ENCODE results near the gene LRP10.
A peak's percentile ranks its signal among the peaks of the same experiment; 100 is the strongest.

LRP10 gene

DNA sequence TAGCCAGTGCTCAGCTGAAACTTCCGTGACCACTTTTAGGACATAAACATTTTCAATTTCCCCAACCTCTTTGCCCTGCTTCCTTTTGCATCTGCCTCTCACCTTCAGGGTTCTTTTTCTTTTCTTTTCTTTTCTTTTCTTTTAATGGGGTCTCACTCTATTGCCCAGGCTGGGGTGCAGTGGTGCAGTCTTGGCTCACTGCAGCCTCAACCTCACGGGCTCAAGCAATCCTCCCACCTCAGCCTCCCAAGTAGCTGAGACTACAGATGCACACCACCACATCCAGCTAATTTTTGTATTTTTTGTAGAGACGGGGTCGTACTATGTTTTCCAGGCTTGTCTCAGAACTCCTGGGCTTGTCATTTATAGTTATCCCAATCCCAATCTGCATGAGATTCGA, 4.7 kb upstream of the LRP10 start:
- no peak for DNase-seq

DNA sequence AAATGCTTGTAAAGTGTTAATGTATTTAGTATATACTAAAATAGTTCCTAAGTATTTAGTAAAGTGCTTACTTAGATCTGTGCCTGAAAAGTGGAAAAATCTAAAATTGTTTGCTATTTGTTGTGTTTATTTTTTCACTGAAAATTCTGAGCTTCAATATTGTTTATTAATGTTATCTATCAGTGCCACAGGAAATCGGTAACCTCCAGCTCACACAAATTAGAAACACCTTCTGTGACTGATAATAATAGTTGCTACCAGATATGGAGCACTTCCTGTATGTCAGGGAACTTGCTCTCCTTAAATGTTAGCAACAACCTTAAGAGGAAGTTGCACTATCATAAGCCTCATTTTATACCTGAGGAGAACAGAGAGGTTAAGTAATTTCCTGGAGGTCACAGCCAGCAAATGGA, 723 bp upstream of the LRP10 start:
- DNase-seq, result no peak

DNA sequence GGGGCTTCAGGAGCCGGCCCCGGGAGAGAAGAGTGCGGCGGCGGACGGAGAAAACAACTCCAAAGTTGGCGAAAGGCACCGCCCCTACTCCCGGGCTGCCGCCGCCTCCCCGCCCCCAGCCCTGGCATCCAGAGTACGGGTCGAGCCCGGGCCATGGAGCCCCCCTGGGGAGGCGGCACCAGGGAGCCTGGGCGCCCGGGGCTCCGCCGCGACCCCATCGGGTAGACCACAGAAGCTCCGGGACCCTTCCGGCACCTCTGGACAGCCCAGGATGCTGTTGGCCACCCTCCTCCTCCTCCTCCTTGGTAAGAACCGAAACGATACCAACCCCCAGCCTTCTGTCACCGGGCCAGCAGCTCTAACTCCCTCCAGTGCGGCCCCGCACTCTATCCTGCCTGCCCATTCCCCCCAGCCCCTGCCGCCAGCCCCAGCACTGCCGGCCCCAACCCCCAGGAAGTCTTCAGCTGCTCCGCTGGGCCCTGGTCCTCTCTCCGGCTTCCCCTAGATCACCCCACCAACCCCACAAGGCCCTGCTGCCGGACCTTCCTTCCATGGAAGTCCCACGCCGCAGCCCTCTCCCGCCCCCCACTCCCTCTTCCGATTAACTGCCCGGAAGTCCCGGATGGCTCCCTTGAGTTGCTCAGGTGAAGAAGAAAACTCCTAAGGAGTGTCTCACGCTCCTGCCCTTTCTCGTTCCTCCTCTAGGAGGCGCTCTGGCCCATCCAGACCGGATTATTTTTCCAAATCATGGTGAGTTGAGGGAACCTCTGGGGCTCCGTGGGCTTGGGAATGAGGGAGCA, 693 bp downstream of the LRP10 start:
- peak; percentile 88 for DNase-seq

DNA sequence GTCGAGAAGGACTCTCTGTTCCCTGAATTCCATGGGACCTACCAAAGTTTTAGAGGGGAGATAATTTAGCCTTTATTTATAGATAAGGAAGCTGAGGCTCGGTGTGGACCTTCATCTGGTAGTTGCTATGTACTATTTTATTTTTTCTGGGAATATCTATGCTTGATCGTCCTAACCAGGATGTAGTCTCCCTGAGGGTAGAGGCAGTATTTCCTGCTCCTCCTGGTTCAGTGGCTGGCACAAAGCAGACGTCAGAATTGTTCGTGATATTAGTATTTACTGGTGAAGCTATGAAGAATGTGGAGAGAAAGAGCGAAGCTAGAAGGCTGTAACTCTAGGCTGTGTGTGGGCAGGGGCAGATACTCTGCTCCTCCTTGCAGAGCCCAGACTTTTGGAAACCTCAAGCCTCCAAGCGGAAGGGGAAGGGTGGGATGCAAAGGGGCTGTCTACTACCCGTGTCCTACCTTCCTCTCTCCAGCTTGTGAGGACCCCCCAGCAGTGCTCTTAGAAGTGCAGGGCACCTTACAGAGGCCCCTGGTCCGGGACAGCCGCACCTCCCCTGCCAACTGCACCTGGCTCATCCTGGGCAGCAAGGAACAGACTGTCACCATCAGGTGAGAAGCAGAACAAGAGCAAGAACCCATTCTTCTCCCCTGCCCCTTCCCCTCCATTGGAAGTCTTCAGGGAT, 1.4 kb downstream of the LRP10 start:
- no peak for DNase-seq

DNA sequence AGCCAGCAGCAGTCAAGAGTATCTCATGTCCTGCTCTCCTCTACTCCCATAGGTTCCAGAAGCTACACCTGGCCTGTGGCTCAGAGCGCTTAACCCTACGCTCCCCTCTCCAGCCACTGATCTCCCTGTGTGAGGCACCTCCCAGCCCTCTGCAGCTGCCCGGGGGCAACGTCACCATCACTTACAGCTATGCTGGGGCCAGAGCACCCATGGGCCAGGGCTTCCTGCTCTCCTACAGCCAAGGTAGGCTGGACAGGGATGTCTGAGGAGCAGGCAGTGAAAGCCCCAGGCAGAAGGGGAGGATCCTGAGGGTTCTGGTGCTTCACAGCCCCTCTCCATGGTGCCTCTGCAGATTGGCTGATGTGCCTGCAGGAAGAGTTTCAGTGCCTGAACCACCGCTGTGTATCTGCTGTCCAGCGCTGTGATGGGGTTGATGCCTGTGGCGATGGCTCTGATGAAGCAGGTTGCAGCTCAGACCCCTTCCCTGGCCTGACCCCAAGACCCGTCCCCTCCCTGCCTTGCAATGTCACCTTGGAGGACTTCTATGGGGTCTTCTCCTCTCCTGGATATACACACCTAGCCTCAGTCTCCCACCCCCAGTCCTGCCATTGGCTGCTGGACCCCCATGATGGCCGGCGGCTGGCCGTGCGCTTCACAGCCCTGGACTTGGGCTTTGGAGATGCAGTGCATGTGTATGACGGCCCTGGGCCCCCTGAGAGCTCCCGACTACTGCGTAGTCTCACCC, 3.6 kb downstream of the LRP10 start:
- no peak for DNase-seq

DNA sequence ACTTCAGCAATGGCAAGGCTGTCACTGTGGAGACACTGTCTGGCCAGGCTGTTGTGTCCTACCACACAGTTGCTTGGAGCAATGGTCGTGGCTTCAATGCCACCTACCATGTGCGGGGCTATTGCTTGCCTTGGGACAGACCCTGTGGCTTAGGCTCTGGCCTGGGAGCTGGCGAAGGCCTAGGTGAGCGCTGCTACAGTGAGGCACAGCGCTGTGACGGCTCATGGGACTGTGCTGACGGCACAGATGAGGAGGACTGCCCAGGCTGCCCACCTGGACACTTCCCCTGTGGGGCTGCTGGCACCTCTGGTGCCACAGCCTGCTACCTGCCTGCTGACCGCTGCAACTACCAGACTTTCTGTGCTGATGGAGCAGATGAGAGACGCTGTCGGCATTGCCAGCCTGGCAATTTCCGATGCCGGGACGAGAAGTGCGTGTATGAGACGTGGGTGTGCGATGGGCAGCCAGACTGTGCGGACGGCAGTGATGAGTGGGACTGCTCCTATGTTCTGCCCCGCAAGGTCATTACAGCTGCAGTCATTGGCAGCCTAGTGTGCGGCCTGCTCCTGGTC, 4.3 kb downstream of the LRP10 start:
- DNase-seq, result no peak

GRCh38 chr14:22877000-22877501, 5.5 kb downstream of the LRP10 start:
- DNase-seq, result no peak

DNA sequence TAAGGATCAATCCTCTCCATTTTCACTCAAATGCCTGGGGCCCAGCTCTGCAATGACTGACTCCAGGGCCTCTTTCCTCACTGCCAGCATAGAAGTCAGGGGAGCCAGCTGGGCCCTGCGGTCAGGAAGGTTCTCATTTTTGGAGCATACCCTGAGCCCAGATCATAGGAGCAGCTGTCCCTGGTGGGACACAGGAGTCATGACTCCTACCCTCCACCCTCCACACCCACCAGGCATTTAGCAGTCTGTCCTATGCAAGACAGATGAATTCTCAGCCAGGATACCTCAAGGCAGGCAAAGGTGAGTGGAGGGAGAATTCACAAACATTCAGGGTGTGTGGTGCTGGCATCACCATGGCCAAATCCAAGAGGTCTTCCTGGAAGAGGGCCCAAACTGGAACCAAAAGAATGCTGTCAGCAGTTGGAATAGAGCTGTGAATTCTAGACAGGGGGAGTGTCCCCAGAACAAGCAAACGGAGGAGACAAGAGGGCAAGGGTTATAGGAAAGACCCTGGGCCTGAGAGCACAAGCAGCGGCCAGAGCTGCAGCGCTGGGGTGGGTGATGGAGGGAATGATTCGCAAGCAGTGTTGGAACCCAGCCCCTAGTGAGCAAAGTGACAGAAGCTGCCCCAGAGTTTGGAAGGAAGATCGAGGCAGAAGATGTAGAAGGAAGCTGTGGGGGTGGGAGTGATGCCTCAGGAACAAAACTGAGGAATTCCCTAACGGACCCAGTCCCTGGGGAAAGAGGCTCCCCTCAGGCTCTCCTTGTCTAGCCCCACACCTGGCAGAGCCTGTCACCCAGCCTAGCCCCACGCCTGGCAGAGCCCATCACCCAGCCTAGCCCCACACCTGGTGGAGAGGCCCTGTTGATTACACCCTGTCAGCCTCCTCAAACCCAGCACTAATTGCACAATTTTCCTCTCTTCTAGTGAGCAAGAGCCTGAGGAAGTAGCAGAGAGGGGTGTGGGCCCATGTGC, 7.0 kb downstream of the LRP10 start:
- no peak for DNase-seq

GRCh38 chr14:22882064-22882463, 10.5 kb downstream of the LRP10 start:
- no peak for DNase-seq

GRCh38 chr14:22882529-22883172, 11.1 kb downstream of the LRP10 start:
- no peak for DNase-seq

- DNase-seq, result no peak
These were observed 11.8 kb downstream of the LRP10 start, which contains the start of gene REM2 for GRCh38 chr14:22883173-22883976. REM2 (plus strand) TSS chr14:22883222; CDS start chr14:22883288, 66 bp downstream.

- no peak for DNase-seq
These were observed 12.7 kb downstream of the LRP10 start for GRCh38 chr14:22884076-22884737.

- DNase-seq, result no peak
These were observed 13.4 kb downstream of the LRP10 start for GRCh38 chr14:22884738-22885523.

- DNase-seq, result no peak
These were observed 14.4 kb downstream of the LRP10 start for GRCh38 chr14:22885975-22886374.

DNA sequence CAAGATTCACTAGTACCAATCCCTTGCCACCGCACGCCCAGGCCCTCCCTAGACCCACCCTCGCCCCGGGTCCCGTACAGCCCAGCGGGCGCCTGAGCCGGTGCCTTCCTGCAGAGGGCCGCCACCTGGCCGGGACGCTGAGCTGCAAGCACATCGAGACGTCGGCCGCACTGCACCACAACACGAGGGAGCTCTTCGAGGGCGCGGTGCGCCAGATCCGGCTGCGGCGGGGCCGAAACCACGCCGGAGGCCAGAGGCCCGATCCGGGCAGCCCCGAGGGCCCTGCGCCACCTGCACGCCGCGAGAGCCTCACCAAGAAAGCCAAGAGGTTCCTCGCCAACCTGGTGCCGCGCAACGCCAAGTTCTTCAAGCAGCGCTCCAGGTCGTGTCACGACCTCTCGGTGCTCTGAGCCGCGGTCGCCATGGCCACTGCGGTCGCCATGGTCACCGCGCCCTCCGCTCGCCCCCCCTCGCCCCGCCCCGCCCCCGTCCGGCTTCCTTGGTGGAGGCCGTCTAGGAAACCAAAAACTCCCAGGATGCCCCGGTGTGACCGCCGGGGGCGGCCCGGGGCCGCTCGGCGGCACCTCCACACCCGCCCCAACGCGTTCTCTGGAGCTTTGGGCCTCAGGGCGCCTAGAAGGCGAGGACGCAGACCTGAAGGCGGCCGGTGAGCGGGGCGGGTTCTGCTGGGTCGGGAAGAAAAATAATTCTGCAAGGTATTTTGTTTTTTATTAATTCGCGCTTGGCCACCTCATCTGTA, 15.1 kb downstream of the LRP10 start:
- DNase-seq, result peak; percentile 85

DNA sequence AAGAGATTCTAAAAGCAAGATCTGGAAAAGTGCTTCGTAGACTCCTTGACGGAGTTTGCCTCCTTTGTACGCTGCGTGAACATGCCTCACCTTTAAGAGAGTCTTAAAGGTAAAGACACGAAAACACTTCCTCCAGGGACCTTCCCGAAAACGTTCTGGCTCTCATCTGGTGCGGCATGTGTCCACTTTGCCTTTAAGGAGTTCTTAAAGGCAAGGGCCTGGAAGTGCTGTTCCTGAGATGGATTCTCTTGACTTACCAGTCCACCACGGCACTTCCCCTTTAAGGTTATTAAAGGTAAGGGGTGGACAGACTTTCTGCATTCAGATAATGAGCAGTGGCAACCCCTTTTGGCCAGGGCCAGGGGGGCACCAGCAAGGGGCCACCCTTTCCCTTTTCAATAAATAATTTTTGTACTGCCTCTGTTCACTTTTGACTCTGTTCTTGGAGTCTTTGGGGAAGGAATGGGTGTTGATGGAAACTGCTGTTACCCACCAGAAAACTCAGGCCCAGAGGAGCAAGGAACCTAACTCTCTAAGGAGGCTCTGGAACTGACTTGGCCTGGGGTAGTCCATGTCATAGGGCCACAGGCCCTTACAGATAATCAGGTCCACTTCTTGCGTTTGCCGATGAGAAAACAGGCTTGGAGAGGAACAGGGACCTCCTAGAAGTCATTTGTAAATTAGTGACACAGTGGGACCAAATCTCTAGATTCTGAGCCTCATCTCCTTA, 15.9 kb downstream of the LRP10 start:
- DNase-seq, result peak; percentile 72

- peak; percentile 51 for DNase-seq
These were observed 16.4 kb downstream of the LRP10 start for GRCh38 chr14:22887990-22888378.
